Activated naive CD4-positive, alpha-beta T cell treated with anti-CD3 and anti-CD28 coated beads, Interleukin-2, amount 50 U/mL, for 24 hours (primary cell): Measurements from ENCODE around the gene TRIM26.

ENCODE experiments used
- H3K27ac Mint-ChIP-seq: one replicate; pipeline ENCODE4 v1.8.0; 2021; ENCODE audit warnings: mild to moderate bottlenecking, mixed read lengths
- H3K27me3 Mint-ChIP-seq: one replicate; pipeline ENCODE4 v1.8.0; 2021; ENCODE audit warnings: mixed read lengths
- H3K36me3 Mint-ChIP-seq: one replicate; pipeline ENCODE4 v1.8.0; 2021; ENCODE audit warnings: mixed read lengths
- H3K4me1 Mint-ChIP-seq: one replicate; pipeline ENCODE4 v1.8.0; 2021; ENCODE audit warnings: mixed read lengths
- H3K4me3 Mint-ChIP-seq: one replicate; pipeline ENCODE4 v1.8.0; 2021; ENCODE audit warnings: mild to moderate bottlenecking, mixed read lengths
- H3K9me3 Mint-ChIP-seq: one replicate; pipeline ENCODE4 v1.8.0; 2021; ENCODE audit warnings: mixed read lengths

The TRIM26 gene

GRCh38 chr6:30136570-30137286 is 76.5 kb downstream of the TRIM26 start:
- no peak overlapping the region for H3K4me3 Mint-ChIP-seq
- peaks cover 21% of the 10 kb centered on the region for H3K27me3 Mint-ChIP-seq
- no peak overlapping the region for H3K27ac Mint-ChIP-seq
- no peaks in the 10 kb centered on the region for H3K36me3 Mint-ChIP-seq
- no peaks in the 10 kb centered on the region for H3K9me3 Mint-ChIP-seq
- no peaks in the 10 kb centered on the region for H3K4me1 Mint-ChIP-seq

- Mint-ChIP-seq H3K4me1 (peaks cover 4% of the 10 kb centered on the region), H3K27me3 (peaks cover 22% of the 10 kb centered on the region), H3K36me3 (no peaks in the 10 kb centered on the region), H3K9me3 (no peaks in the 10 kb centered on the region), H3K4me3 (no peak within 1 kb of the TSS), H3K27ac (no peak within 1 kb of the TSS)
Measured at GRCh38 chr6:30135757-30136156, 77.4 kb downstream of the TRIM26 start, which contains the start of gene TRIM40. Gene TRIM40 (plus strand): TSS chr6:30136140. CDS start chr6:30137037, 897 bp downstream.

DNA sequence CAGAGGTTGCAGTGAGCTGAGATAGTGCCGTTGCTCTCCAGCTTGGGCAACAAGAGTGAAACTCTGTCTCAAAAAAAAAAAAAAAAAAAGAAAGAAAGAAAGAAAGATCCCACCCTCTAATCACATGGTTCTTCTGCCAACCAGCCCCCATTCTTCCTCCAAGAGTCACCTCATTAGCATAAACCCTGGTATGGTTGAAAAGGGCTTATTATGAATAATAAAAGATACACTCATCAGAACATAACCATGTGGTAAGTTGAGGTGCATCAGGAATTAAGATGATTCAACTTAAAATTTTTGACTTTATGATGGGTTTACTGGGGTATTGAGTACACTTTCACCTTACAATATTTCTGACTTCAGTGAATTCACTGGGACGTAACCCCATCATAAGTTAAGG is 78.1 kb downstream of the TRIM26 start:
- no peak overlapping the region for H3K4me3 Mint-ChIP-seq
- no peaks in the 10 kb centered on the region for H3K36me3 Mint-ChIP-seq
- no peak overlapping the region for H3K27ac Mint-ChIP-seq
- H3K4me1 Mint-ChIP-seq, result peaks cover 6% of the 10 kb centered on the region
- H3K9me3 Mint-ChIP-seq, result no peaks in the 10 kb centered on the region
- H3K27me3 Mint-ChIP-seq, result peaks cover 25% of the 10 kb centered on the region
